Mucosa of gallbladder (tissue), 1 donor: Measurements from ENCODE around the gene SPDEF. TPM values are rescaled to one million over a fixed set of nuclear protein-coding genes. Genes with fewer than 3 reads are reported as not detected.
A peak's percentile ranks its signal among the peaks of the same experiment; 100 is the strongest.

ENCODE experiments used
- DNase-seq: peaks from one replicate; pipeline ENCODE4 v3.0.0-alpha.2; 2020; ENCODE audit warnings: low spot score
- total RNA-seq: library from RNA; stranded (reverse); gene quantifications from one replicate; pipeline ENCODE4 v1.2.1, GENCODE V29; 2021
- donor health status: DM: no; HTN: no; CAD: no.

SPDEF gene
- total RNA-seq, 1 donor from 2014 or later: 16.7 TPM

- no peak for DNase-seq
Observed at GRCh38 chr6:34528996-34529664, 27.0 kb downstream of the SPDEF start.

DNA sequence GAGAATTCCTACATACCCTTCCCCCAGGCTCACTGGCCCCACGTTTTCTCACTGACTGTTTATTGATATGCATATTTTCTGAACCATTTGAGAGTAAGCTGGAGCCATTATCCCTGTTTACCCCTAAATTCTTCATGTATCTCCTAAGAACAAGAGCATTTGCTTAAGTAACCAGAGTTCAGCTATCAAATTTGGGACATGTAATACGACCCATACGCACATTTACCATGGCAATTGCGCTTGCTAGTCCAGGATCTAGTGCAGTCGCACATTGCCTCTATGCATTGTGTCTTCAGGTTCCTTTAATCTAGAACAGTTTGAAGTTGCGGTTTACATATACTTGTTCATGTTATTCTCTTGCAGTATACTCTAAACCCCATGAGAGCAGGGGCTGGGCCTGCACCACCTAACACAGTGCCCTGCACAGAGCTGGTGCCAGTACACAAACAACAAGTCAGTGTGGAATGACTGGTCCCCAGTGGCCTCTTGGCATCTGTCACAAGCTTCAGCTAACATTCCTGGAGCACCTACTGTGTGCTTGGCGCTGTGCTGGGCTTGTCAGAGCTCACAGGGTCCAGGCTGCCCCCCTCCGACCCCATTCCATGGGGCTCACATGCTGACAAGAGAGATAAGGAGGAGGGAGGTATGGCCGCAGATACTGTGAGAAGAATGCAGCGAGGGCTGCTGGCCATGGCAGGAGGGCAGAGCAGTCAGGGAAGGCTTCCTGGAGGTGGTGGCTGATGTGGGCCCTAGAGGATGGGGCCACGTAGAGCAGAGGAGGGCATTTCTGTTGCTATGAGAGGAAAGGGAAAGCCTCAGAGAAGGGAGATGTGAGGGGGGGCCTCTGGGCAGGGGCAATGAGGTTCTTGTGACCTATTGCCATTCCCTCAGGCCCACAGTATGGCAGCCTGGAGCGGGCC is 28.1 kb downstream of the SPDEF start:
- DNase-seq: no peak

DNA sequence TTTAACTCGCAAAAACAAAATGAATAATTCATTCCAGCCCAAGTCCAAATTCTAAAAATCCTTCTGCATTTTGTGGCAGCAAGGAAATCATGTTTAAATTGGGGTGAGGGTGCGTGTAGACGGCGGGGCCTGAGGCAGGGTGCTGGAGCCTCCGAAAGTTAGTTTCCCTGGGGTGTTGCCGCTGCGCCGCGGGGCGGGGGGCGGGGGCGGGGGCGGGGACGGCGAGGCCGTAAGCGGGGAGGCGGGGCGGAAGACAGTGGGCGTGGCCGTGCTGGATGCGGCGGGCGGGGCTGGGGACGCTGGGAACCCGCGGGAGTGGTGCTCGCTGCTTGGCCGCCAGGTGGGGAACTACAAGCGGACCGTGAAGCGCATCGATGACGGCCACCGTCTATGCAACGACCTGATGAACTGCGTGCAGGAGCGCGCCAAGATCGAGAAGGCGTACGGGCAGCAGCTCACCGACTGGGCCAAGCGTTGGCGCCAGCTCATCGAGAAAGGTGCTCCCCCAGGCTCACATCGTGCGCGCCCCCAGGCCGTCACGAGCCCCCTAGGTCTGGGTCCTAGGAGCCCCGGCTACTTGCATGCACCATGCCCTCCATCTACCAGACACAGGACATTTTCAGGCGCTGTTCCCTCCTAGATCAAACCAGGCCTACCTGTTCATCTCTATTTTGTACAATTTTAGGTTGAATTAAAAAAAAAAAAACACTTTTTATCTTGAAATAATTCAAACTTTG is 29.0 kb downstream of the SPDEF start:
- DNase-seq: peak; percentile 95

DNA sequence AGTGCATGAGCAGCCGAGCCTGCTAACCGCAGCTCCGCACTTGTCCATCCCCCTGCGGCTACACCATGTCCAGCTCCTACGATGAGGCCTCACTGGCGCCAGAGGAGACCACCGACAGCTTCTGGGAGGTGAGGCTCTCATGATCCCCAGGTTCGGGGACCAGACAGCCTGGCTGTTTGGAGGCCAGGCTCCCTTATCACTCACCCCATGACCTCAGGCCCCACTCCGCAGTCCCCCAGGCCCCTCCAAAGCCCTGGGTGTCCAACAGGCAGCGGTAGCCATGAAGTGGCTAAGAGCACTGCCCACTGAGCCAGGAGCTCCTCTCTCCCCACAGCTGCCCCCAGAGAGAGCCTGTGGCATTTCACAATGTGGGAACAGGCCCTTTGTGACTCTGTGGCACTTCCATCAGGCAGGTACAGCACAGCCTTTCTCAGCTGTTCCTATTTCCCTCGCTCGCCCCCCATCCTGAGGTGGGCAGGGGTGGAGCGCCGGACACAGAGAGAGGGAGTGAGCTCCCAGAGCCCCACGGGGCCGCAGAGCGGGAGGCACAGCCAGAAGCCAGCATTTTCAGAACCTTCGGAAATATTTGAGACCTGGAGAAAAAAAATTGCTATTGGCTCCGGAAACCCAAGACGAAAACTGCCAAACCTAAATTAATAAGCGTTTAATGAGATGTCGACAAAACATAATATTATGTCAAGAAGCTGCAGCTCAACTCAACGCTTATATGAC is 29.7 kb downstream of the SPDEF start:
- DNase-seq: no peak

GRCh38 chr6:34525431-34526175 is 30.5 kb downstream of the SPDEF start:
- DNase-seq: no peak

GRCh38 chr6:34524971-34525370 is 31.2 kb downstream of the SPDEF start:
- DNase-seq: no peak

GRCh38 chr6:34524499-34524898 is 31.6 kb downstream of the SPDEF start:
- no peak for DNase-seq

DNA sequence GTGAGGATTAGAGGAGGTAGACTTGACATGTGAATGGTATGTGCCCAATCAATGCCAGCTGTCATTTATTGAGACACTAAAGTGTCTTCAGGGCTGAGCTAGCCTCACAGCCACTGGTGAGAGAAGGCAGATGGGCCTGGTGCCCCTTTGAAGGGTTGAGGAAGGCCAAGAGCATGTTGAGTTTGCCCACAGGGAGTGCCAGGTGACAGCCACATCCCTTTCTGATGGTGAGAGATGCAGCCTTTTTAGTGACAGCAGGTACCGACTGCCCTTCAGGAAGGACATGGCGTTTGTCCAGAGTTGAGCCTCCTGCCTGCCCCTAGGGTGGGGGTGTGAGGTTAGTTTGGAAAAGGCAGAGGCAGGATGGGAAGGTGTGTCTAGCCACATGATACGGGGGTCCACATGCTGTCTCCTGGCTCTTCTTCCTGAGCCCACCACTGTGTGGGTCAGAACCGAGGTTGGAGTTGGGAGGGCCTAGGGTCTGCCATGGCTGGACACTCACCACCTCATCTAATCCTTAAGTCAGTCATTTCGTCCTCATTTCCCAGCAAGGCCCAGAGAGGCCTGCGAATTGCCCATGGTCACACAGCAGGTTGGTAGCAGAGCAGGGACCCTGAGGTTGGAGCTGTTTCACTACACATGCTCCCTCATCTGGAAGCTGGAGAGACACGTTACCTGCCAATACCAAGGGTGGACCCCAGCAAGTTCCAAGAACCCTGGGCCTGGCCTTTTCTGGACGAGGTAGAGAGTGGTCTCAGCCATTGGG is 32.5 kb downstream of the SPDEF start:
- DNase-seq: no peak

DNA sequence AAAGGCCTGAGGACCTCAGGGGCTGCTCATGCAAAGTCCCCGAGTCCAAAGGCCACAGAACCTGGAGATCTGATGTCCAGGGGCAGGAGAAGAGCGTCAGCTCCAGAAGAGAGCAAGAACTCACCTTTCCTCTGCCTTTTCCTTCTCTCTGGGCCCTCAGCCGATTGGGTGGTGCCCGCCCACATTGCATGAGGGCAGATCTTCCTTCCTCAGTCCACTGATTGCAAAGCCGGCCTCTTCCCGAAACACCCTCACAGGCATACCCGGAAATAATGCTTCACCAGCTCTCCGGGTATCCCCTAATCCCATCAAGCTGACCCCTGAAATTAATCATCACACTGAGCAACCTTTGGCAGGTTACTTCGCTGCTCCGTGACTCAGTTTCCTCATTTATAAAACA is 33.4 kb downstream of the SPDEF start:
- no peak for DNase-seq

DNA sequence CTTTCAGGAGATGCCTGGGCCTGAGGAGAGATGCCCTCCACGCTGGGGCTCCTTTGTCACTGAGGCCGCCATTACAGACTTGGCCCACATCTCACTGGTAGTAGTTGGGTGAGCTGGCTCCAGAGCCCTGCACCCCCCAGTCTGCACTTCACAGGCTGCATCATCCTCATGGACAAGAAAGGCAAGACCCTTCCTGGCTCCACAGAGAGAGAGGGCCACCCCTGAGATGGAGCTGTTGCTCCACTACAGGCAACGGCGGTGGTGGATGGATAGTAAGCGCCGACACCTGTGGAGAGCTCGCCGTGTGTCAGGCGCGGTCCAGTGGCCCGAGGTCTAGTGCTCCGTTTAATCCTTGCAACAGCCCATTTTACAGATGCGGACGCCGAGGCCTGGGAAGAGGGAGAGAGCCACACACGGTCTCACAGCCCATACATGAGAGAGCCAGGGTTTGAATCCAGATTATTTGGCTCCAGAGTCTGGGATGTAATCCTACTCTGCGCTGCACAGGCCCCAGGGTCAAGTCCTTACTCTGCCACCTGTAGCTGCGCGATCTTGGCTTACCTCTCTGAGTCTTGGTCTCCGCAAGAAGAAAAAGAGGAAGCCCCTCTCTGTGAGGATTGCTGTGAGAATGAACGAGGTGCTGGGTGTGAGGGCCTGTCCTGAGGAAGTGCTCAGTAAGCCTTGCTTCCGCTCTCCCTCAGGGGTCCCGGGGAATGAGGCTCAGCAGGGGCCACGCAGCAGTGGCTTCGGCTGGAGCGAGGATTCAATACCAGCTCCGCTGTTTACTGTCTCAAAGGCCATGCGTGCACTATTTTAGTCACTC is 34.5 kb downstream of the SPDEF start:
- no peak for DNase-seq

DNA sequence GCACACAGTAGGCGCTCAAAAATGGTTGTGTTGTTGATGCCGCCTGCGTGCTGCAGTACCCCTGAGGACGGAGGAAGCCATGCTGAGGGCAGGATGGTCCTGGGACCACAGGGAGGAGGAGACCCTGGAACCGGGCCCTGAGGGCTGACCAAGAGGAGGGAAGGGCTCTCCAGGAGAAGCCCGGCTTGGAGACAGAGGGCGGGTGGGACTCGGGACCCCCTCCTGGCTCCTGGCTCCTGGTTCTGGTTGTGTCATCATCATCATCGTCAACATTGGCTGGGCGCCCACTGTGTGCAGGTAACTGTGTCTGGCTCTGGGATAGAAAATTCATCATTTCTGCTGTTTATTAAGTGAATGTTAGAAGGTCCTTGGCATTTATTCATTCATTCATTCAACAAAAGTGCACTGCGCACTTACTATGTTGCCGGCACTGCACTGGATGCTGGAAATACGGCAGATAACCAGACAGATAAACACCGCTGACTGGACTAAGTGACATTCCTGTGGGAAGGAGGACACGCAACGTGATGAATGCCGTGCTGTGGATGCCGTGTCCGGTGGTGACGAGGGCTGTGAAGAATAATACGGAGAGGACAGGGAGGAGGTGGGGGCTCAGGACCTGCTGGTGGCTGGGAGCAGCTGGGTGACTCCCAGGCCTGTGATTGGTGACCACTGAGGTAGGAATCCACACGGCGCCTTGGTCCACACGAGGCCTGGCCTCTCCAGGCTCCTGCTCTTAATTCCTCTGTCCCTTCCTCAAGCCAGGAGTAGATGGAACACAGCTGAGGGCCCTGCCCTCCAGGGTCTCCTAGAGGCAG is 35.3 kb downstream of the SPDEF start:
- no peak for DNase-seq

DNA sequence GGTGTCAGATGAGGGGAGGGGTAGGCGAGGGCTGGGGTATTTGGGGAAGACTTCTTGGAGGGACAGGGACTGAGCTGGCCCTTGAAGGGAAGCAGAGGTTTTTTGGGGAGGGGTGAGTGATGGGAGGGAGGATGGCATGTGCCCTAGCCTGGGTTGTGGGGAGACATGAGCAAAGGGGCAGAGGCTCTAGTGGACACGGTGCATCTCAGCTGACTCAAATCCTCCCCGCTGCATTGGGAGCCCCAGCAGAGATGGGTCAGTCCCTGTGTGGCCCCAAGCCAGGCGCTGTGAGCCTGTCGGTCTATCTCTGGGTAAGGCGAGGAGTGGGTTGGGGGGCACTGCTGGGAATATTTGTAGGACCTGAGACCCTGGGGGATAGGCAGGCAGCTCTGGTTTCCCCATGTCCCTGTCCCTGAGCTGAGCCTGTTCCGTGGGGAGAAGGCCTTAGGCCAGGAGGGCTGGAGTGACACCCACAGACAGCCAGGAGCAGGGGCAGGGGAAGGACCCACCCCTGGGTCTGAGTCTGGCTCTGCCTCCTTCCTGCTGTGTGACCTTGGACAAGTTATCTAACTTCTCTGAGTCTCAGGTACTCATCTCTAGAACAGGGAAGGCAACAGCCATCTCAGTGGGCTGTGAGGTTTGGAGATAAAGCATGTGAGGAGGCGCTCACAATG is 36.0 kb downstream of the SPDEF start:
- no peak for DNase-seq

DNA sequence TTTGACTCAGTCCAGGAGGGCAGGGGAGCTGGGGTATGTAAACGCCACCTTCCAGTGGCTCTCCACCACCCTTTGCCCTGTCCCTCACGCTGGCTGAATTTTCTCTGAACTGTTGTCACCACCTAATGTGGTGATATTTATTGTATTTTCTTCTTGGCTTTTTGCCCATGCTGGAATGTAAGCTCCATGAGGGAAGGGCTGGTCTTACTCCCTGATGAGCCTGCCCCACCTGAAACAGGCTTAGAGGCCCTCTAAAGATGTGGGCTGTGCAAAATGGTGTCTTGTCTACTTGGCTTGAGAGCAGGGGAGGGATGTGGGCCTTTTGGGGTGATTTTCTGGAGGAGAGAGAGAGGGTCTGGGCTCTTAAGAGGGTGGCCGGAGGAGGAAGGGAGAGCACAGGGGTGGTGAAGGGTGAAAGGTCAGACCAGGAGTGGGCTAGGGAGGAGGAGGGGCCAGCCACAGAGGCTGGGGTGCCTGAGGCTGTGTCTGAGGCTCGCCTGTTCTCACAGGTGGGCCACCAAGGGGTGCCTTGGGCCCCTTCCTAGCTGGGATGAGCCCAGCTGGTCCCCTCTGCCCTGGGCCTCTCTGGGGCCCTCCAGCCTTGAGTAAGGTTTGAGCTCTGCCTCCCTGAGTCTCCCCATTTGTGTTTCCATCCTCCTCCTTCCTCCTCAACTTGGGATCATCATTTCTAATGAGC is 37.3 kb downstream of the SPDEF start:
- DNase-seq: no peak

DNA sequence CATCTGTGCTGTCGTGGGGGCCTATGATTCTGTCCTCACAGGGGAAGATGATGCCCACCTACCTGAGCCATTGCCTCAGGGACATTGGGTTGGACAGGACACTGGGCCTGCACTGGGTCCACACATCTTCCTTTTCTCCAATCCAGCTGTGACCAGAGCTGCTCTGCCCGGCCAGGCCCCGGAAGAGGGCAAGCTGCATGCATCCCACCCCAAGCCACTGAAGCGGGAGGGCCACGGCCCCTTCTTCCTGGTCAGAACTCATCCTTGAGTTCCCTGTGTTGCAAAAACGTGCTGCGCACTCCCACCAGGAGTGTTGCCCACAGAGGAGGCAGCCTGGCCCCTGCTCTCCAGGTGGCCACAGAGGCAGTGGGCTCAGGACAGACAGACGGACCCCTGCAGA is 38.2 kb downstream of the SPDEF start:
- no peak for DNase-seq

GRCh38 chr6:34517461-34517881 is 38.7 kb downstream of the SPDEF start:
- DNase-seq: no peak

DNA sequence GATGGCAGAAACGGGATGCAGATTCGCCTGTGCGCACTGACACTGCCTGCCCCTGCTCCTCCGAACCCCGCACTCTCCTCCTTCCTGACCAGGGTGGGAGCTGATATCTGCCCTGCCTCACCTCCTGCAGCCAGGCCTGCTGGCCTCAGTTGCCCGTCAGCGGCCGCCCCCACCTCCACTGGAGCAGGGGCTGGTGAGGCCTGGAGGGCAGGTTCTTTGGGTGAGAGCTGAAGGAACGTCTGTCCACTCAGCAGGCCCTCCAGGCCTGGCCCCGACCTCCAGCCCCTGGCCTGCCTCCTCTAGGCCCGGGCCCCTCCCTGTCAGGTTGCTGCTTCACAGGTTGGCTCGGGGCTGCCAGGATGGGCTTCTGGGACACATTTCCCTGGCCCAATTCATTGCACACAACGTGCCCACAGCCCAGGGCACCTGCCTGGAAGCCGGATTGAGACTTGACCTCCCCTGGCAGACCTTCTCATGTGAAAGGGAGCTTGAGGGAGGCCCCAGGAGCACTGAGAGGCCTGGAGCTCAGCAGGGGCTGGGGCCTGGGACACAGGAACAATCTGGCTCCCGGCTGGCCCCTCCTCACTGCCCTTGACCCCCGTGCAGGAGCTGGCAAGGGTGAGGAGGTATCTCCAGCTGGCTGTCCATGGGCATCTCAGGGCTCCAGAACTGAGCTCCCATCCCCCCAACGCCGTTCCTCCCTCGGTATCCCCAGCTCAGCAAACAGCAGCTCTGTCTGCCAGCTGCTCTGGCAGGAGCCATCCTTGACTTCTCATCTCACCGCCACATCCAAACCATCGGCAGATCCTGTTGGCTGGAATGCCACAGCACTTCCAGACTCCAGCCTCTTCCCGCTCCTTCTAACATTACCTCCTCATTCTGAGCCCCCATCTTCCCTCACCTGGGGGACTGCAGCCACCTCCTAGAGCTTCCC is 39.5 kb downstream of the SPDEF start:
- DNase-seq: no peak
